GM12878 (cell line): Measurements from ENCODE around the gene NPIPB8. TPM values are rescaled to one million over a fixed set of nuclear protein-coding genes. Genes with fewer than 3 reads are reported as not detected.

Experiments used
- ATAC-seq: fragments of 200-7000 bp; cut with Tn5 transposase; 3 replicates; pipeline ENCODE4 v1.9.1; 2020; ENCODE audit warnings: mild to moderate bottlenecking, moderate library complexity
- BruUV-seq: library from RNA; stranded (reverse); fragments of 400-500 nt; replicated peaks from 2 replicates; lab custom pipeline; 2021; lab: Mats Ljungman, UMichigan
- CTCF ChIA-PET: fragments of 300-600 bp; sonication (Branson Sonifier 250); formaldehyde crosslinking; extraction: SDS; loops from one replicate; lab custom pipeline; 2021; ENCODE audit warnings: inconsistent platforms; lab: Yijun Ruan, JAX
- POLR2A ChIA-PET: fragments of 350-600 bp; formaldehyde crosslinking; extraction: SDS; loops from one replicate; lab custom pipeline; 2021; ENCODE audit warnings: inconsistent platforms; lab: Charles Lee
- RAD21 ChIA-PET: fragments of 300-600 bp; sonication (Branson Sonifier 250); formaldehyde crosslinking; loops from one replicate; lab custom pipeline; 2023; ENCODE audit warnings: antibody characterized with exemption; ENCODE audit not compliant: unreplicated experiment; lab: Charles Lee
- SMC1A ChIA-PET: fragments of 300-600 bp; sonication (Branson Sonifier 250); formaldehyde crosslinking; loops from one replicate; lab custom pipeline; 2023; ENCODE audit not compliant: unreplicated experiment, uncharacterized antibody; lab: Charles Lee
- DNase-seq: peaks from one replicate; pipeline ENCODE4 v3.0.0-alpha.2; 2011; ENCODE audit warnings: low read depth, low spot score
- FAIRE-seq: peaks from 3 replicates; lab custom pipeline; 2011; peaks lifted over from hg19 to GRCh38; lab: Jason Lieb, UNC
- H2AFZ ChIP-seq: 2 replicates; pipeline ENCODE4 v1.6.0; 2011; ENCODE audit warnings: low read depth, low read length, control low read depth; ENCODE audit not compliant: control insufficient read depth
- H3K27ac ChIP-seq: 2 replicates; pipeline ENCODE4 v1.5.1; 2011; ENCODE audit warnings: control low read depth; ENCODE audit not compliant: control insufficient read depth, insufficient read depth
- H3K27me3 ChIP-seq, 2 experiments: replicated peaks in 1 of 2; 2 replicates each; pipeline versions ENCODE4 v1.6.0 to v1.6.1; 2011; ENCODE audit warnings: low read length in 1 of 2; ENCODE audit not compliant: control insufficient read depth in 2 of 2, insufficient read depth in 2 of 2
- H3K36me3 ChIP-seq, 2 experiments: 2 replicates each; pipeline ENCODE4 v1.5.1; 2011; ENCODE audit warnings: low read length in 1 of 2; ENCODE audit not compliant: control insufficient read depth in 2 of 2, insufficient read depth in 2 of 2
- H3K4me1 ChIP-seq: 2 replicates; pipeline ENCODE4 v1.6.1; 2011; ENCODE audit warnings: mild to moderate bottlenecking, low read length, moderate library complexity, mixed read lengths; ENCODE audit not compliant: control insufficient read depth, insufficient read depth
- H3K4me2 ChIP-seq: 2 replicates; pipeline ENCODE4 v1.6.0; 2011; ENCODE audit warnings: control low read depth; ENCODE audit not compliant: control insufficient read depth, insufficient read depth
- H3K4me3 ChIP-seq: fragments of 200-600 bp; sonication (generic); 2 replicates; pipeline ENCODE4 v1.5.1; 2016
- H3K79me2 ChIP-seq: 2 replicates; pipeline ENCODE4 v1.6.0; 2011; ENCODE audit warnings: low read length; ENCODE audit not compliant: control insufficient read depth, insufficient read depth
- H3K9ac ChIP-seq: 2 replicates; pipeline ENCODE4 v1.8.0; 2011; ENCODE audit warnings: low read length, control low read depth, mixed read lengths; ENCODE audit not compliant: control insufficient read depth, insufficient read depth
- H3K9me3 ChIP-seq: replicated peaks from 3 replicates; pipeline ENCODE4 v1.5.1; 2011; ENCODE audit warnings: mild to moderate bottlenecking, low read length; ENCODE audit not compliant: control insufficient read depth, insufficient read depth
- H4K20me1 ChIP-seq: 2 replicates; pipeline ENCODE4 v1.6.0; 2011; ENCODE audit not compliant: control insufficient read depth, insufficient read depth
- BCL3 ChIP-seq: IDR thresholded peaks from 2 replicates; pipeline ENCODE4 v1.6.1; 2011; ENCODE audit warnings: borderline replicate concordance, low read depth, mild to moderate bottlenecking, moderate library complexity, low read length; ENCODE audit not compliant: insufficient read depth, poor library complexity, severe bottlenecking
- E2F4 ChIP-seq: IDR thresholded peaks from 2 replicates; pipeline ENCODE4 v1.6.1; 2012; ENCODE audit warnings: low read depth, low read length, improper control_type of control experiment
- GABPA ChIP-seq: IDR thresholded peaks from 2 replicates; pipeline ENCODE4 v1.6.1; 2014; ENCODE audit warnings: antibody characterized with exemption, low read depth, mild to moderate bottlenecking, inconsistent platforms
- GATAD2B ChIP-seq: fragments of 450-650 bp; conservative IDR thresholded peaks from 2 replicates; pipeline ENCODE4 v1.6.1; 2017; ENCODE audit warnings: low read depth, mild to moderate bottlenecking, moderate library complexity
- HSF1 ChIP-seq: fragments of 150-350 bp; IDR thresholded peaks from 2 replicates; pipeline ENCODE4 v1.6.1; 2014; ENCODE audit warnings: mild to moderate bottlenecking, low read depth, low read length
- POU2F2 ChIP-seq: IDR thresholded peaks from 3 replicates; pipeline ENCODE4 v1.6.1; 2011; ENCODE audit warnings: low read depth, mild to moderate bottlenecking, low read length, borderline replicate concordance
- RELA ChIP-seq: fragments of 450-650 bp; IDR thresholded peaks from 2 replicates; pipeline ENCODE4 v1.8.0; 2014; ENCODE audit warnings: borderline replicate concordance; ENCODE audit not compliant: partially characterized antibody
- SRF ChIP-seq, 2 experiments: IDR thresholded peaks; 2 replicates each; pipeline ENCODE4 v1.6.1; 2011; ENCODE audit warnings: low read depth in 2 of 2, low read length in 2 of 2, mild to moderate bottlenecking in 1 of 2, moderate library complexity in 1 of 2
- STAT1 ChIP-seq: fragments of 450-650 bp; conservative IDR thresholded peaks from 2 replicates; pipeline ENCODE4 v1.6.1; 2014; ENCODE audit warnings: antibody characterized with exemption, mild to moderate bottlenecking
- TARDBP ChIP-seq: IDR thresholded peaks from 2 replicates; pipeline ENCODE4 v1.6.1; 2016; ENCODE audit warnings: borderline replicate concordance
- YBX1 ChIP-seq: fragments of 450-650 bp; IDR thresholded peaks from 2 replicates; pipeline ENCODE4 v1.6.1; 2016; ENCODE audit warnings: antibody characterized with exemption
- ZNF384 ChIP-seq: IDR thresholded peaks from 2 replicates; pipeline ENCODE4 v1.6.1; 2012; ENCODE audit warnings: low read depth, mild to moderate bottlenecking, low read length, improper control_type of control experiment, borderline replicate concordance
- WGBS: methylation state at CpG from one replicate; pipeline ENCODE4 v1.1.6; 2016; ENCODE audit warnings: low lambda C conversion rate; ENCODE audit not compliant: insufficient replicate concordance, insufficient coverage; ENCODE audit errors: missing lambda C conversion rate; 5-methylcytosine and 5-hydroxymethylcytosine counted together
- in situ Hi-C: fragments of 300-500 bp; cut with MboI; formaldehyde crosslinking; loops from 9 replicates; pipeline ENCODE4 v1.14.3; 2018; ENCODE audit warnings: mixed read lengths
- intact Hi-C: fragments of 100-400 bp; cut with micrococcal nuclease; formaldehyde crosslinking; loops from one replicate; pipeline ENCODE4 v1.14.2; 2022; ENCODE audit not compliant: unreplicated experiment
- polyA plus RNA-seq, 11 experiments: library from polyadenylated mRNA; depleted of rRNA in 4 of 11; unstranded in 6 of 11; stranded (reverse) in 5 of 11; fragments of >200 nt; fragmentation: Nextera tagmentation in 4 of 11; fragmentation: Illumina TruSeq in 1 of 11; extraction: Ambion mirVana in 4 of 11; extraction: Trizol in 1 of 11; gene quantifications; 1 replicate in 1 of 11; 2 replicates in 10 of 11; pipeline versions ENCODE4 v1.2.1 to v1.2.3, GENCODE V29; 2011 to 2016; ENCODE audit warnings: inconsistent platforms in 2 of 11, missing spikeins in 2 of 11, low read depth in 1 of 11
- total RNA-seq, 4 experiments: library from RNA; depleted of rRNA in 3 of 4; stranded (reverse); fragments of >200 nt in 3 of 4; fragmentation: Illumina TruSeq in 1 of 4; extraction: Trizol in 1 of 4; gene quantifications; 2 replicates each; pipeline versions ENCODE4 v1.2.1 to v1.2.3, GENCODE V29; 2013 to 2021
- TF ChIP-seq, protein P1 (sequence below): fragments of 450-650 bp; IDR thresholded peaks from 2 replicates; pipeline ENCODE4 v1.6.1; 2018; ENCODE audit warnings: mild to moderate bottlenecking, low read depth, moderate library complexity; ENCODE audit not compliant: partially characterized antibody
- TF ChIP-seq, protein P2 (sequence below): IDR thresholded peaks from 2 replicates; pipeline ENCODE4 v1.6.1; 2011; ENCODE audit warnings: low read depth, low read length, improper control_type of control experiment, borderline replicate concordance

The NPIPB8 gene
- total and polyA plus RNA-seq, 10 of the 15 experiments (the other 5 are each of a cell fraction or from before 2014, with no cell fraction given): 0.03 to 1.2 (median 0.56) TPM; not detected in 5

- TF ChIP-seq HSF1: no peak
- TF ChIP-seq RELA: no peak
- no peak for TF ChIP-seq POU2F2
- no peak for TF ChIP-seq E2F4
- no peak for TF ChIP-seq SRF (IDR thresholded peaks at IDR 0.05; ENCODE audit: low read depth in 2 of 2, low read length in 2 of 2)
- TF ChIP-seq ZNF384: no peak
- no peak for TF ChIP-seq GATAD2B
- no peak for TF ChIP-seq GABPA
- TF ChIP-seq STAT1: no peak
- TF ChIP-seq, all 136 proteins: peak for 0
Observed at GRCh38 chr16:28606291-28607115, 31.4 kb upstream of the NPIPB8 start (continued).

DNA sequence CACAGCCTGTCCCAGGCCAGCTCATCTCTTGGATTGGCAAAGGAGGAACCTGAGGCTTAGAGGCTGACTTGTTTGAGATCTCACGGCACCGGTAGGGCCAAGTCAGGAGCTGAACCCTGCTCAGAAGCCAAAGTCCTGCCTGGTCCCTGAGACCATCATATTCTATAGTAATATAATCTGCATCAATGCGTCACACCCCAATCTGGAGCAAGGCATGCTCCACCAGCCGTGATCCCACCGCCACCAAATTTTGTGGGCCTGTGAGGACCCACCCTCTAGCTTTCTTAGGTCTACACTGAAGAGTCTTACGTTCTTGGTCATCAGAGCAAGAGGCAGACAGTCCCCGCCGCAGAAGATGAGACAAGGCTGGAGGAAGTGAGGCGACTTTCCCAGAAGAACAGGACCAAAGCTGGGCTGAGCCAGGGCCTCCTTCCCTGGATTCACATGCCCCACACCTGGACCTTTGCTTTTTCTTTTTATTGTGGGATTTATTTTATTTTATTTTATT lies 30.7 kb upstream of the NPIPB8 start:
- H4K20me1 ChIP-seq: no peaks in the 10 kb centered on the region
- SMC1A ChIA-PET: no interaction called here
- DNase-seq (no peak), ATAC-seq (no peak), FAIRE-seq (no peak)
- CTCF ChIA-PET: interaction anchor here (0.9 kb wide), 1 partner anchor 10 kb away, joined by 3 read pairs; no protein-coding TSS in a partner anchor
- no peaks in the 10 kb centered on the region for H3K36me3 ChIP-seq
- H3K79me2 ChIP-seq: no peaks in the 10 kb centered on the region
- no peak overlapping the region for H3K27ac ChIP-seq
- intact Hi-C loops: no loop called here
- no peak overlapping the region for H3K4me3 ChIP-seq
- H3K27me3 ChIP-seq: no peaks in the 10 kb centered on the region; a peak in 1 of 4 replicates
- in situ Hi-C loops: no loop called here
- H2AFZ ChIP-seq: no peak overlapping the region
- POLR2A ChIA-PET: no interaction called here
- 67% methylated on average over 9 of the region's 9 CpGs for WGBS
- no peaks in the 10 kb centered on the region for H3K4me1 ChIP-seq
- no TSS peak for BruUV-seq
- no peak overlapping the region for H3K4me2 ChIP-seq
- RAD21 ChIA-PET: no interaction called here
- no peaks in the 10 kb centered on the region for H3K9me3 ChIP-seq
- no peak overlapping the region for H3K9ac ChIP-seq
- TF ChIP-seq, protein P1, sequence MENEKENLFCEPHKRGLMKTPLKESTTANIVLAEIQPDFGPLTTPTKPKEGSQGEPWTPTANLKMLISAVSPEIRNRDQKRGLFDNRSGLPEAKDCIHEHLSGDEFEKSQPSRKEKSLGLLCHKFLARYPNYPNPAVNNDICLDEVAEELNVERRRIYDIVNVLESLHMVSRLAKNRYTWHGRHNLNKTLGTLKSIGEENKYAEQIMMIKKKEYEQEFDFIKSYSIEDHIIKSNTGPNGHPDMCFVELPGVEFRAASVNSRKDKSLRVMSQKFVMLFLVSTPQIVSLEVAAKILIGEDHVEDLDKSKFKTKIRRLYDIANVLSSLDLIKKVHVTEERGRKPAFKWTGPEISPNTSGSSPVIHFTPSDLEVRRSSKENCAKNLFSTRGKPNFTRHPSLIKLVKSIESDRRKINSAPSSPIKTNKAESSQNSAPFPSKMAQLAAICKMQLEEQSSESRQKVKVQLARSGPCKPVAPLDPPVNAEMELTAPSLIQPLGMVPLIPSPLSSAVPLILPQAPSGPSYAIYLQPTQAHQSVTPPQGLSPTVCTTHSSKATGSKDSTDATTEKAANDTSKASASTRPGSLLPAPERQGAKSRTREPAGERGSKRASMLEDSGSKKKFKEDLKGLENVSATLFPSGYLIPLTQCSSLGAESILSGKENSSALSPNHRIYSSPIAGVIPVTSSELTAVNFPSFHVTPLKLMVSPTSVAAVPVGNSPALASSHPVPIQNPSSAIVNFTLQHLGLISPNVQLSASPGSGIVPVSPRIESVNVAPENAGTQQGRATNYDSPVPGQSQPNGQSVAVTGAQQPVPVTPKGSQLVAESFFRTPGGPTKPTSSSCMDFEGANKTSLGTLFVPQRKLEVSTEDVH: no peak
- TF ChIP-seq TARDBP (no peak), YBX1 (no peak), BCL3 (no peak)
- TF ChIP-seq, protein P2, sequence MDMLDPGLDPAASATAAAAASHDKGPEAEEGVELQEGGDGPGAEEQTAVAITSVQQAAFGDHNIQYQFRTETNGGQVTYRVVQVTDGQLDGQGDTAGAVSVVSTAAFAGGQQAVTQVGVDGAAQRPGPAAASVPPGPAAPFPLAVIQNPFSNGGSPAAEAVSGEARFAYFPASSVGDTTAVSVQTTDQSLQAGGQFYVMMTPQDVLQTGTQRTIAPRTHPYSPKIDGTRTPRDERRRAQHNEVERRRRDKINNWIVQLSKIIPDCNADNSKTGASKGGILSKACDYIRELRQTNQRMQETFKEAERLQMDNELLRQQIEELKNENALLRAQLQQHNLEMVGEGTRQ: no peak
